Measurements from ENCODE around the gene NEURL1B.
A peak's percentile ranks its signal among the peaks of the same experiment; 100 is the strongest.

The NEURL1B gene

GRCh38 chr5:172697123-172698121, 56.4 kb downstream of the NEURL1B start:
- POLR2A ChIA-PET, result interaction anchor here (0.7 kb wide), 1 partner anchor 36 kb away, joined by 4 read pairs; no protein-coding TSS in a partner anchor
- H3K27ac ChIP-seq (ENCODE audit: extremely low read depth, low read depth, low read length), result no peak overlapping the region
- H3K9me3 ChIP-seq (ENCODE audit: control insufficient read depth, insufficient read depth, low read depth, low read length), result no peaks in the 10 kb centered on the region
- CTCF ChIA-PET, result interaction anchor here (0.5 to 9.5 kb wide), 59 partner anchors 8 to 1921 kb away, joined by 3 to 159 read pairs (median 3); partner anchors contain the start of gene NEURL1B
- no peaks in the 10 kb centered on the region for H3K36me3 ChIP-seq (ENCODE audit: control insufficient read depth in 2 of 2, insufficient read depth in 1 of 2, low read length in 2 of 2)
- H3K4me3 ChIP-seq (ENCODE audit: low read depth, low read length), result peak overlapping the region; percentile 34
- no peaks in the 10 kb centered on the region for H3K4me1 ChIP-seq (ENCODE audit: control insufficient read depth, insufficient read depth, low read length)
- TF ChIP-seq ZNF518A (tag by site-specific recombination; conservative IDR thresholded peaks at IDR 0.05; ENCODE audit: low read depth) (no peak; the same call in 1 of the 2 replicates), CTCF (tag by site-specific recombination; IDR thresholded peaks at IDR 0.05) (peak; percentile 88), ZNF768 (tag by site-specific recombination; IDR thresholded peaks at IDR 0.05) (no peak), ZNF138 (tag by site-specific recombination; IDR thresholded peaks at IDR 0.05; ENCODE audit: borderline replicate concordance) (no peak), TRIM28 (IDR thresholded peaks at IDR 0.05; ENCODE audit: borderline replicate concordance, low read length) (0 out of 2 replicates have a peak, but pooled peaks have one; percentile 23), ZFHX2 (tag by site-specific recombination; conservative IDR thresholded peaks at IDR 0.05) (no peak), ZNF791 (tag by site-specific recombination; IDR thresholded peaks at IDR 0.05) (no peak), KLF1 (tag by site-specific recombination; IDR thresholded peaks at IDR 0.05) (0 out of 2 replicates have a peak, but pooled peaks have one; percentile 22), ZBTB17 (tag by site-specific recombination; IDR thresholded peaks at IDR 0.05) (peak; percentile 67), ZNF561 (tag by site-specific recombination; IDR thresholded peaks at IDR 0.05; ENCODE audit: borderline replicate concordance) (0 out of 2 replicates have a peak, but pooled peaks have one; percentile 30), ZNF600 (tag by site-specific recombination; IDR thresholded peaks at IDR 0.05) (peak; percentile 39; the same call in 1 of the 2 replicates), ZNF660 (tag by site-specific recombination; IDR thresholded peaks at IDR 0.05) (peak; percentile 66; the same call in 1 of the 2 replicates), ZNF140 (tag by site-specific recombination; IDR thresholded peaks at IDR 0.05) (no peak), ZNF664 (tag by site-specific recombination; IDR thresholded peaks at IDR 0.05) (no peak), SCRT2 (tag by site-specific recombination; IDR thresholded peaks at IDR 0.05) (no peak), OVOL3 (tag by site-specific recombination; IDR thresholded peaks at IDR 0.05) (no peak), KLF10 (tag by site-specific recombination; IDR thresholded peaks at IDR 0.05) (no peak), BCL6B (tag by site-specific recombination; IDR thresholded peaks at IDR 0.05) (no peak), ZFP3 (tag by site-specific recombination; IDR thresholded peaks at IDR 0.05; ENCODE audit: low read depth) (no peak), ZNF76 (tag by site-specific recombination; IDR thresholded peaks at IDR 0.05; ENCODE audit: borderline replicate concordance, low read depth) (no peak), BCL11A (tag by site-specific recombination; IDR thresholded peaks at IDR 0.05; ENCODE audit: low read depth) (no peak), ZBTB8A (tag by site-specific recombination; IDR thresholded peaks at IDR 0.05) (peak; percentile 27; the same call in 1 of the 2 replicates), ZNF621 (tag by site-specific recombination; IDR thresholded peaks at IDR 0.05) (no peak), PRDM1 (tag by site-specific recombination; IDR thresholded peaks at IDR 0.05) (peak; percentile 50), ZNF610 (tag by site-specific recombination; IDR thresholded peaks at IDR 0.05; ENCODE audit: borderline replicate concordance) (peak; percentile 22; the same call in 1 of the 2 replicates), ZNF335 (tag by site-specific recombination; conservative IDR thresholded peaks at IDR 0.05) (peak; percentile 71), ZSCAN4 (tag by site-specific recombination; IDR thresholded peaks at IDR 0.05) (no peak), ZNF391 (tag by site-specific recombination; IDR thresholded peaks at IDR 0.05; ENCODE audit: borderline replicate concordance, low read depth) (0 out of 2 replicates have a peak, but pooled peaks have one; percentile 20)
